Esophagus squamous epithelium (tissue), 5 donors: Measurements from ENCODE around the gene HOXA4. TPM values are rescaled to one million over a fixed set of nuclear protein-coding genes. Genes with fewer than 3 reads are reported as not detected.

Experiments
- DNase-seq: peaks from one replicate; lab custom pipeline; 2025; lab: John Stamatoyannopoulos, UW
- H3K27ac ChIP-seq, 4 donors: fragments of 200-600 bp; sonication (generic); one replicate each; pipeline ENCODE4 v1.5.1; 2016 to 2019; ENCODE audit warnings: mild to moderate bottlenecking in 1 of 4
- H3K27me3 ChIP-seq, 4 donors: fragments of 200-600 bp; sonication (generic); 1 replicate in 3 of 4; 2 replicates in 1 of 4; pipeline versions ENCODE4 v1.5.1 to v1.6.0; 2017 to 2021; ENCODE audit warnings: antibody characterized with exemption in 1 of 4
- H3K36me3 ChIP-seq, 3 donors: fragments of 200-600 bp; sonication (generic); one replicate each; pipeline ENCODE4 v1.5.1; 2016 to 2019
- H3K4me1 ChIP-seq, 3 donors: fragments of 200-600 bp; sonication (generic); one replicate each; pipeline ENCODE4 v1.5.1; 2017 to 2019
- H3K4me3 ChIP-seq, 4 donors: fragments of 200-600 bp; sonication (generic); 1 replicate in 3 of 4; 2 replicates in 1 of 4; pipeline ENCODE4 v1.5.1; 2016 to 2019; ENCODE audit warnings: mild to moderate bottlenecking in 2 of 4, moderate library complexity in 1 of 4
- H3K9me3 ChIP-seq, 3 donors: fragments of 200-600 bp; sonication (generic); one replicate each; pipeline ENCODE4 v1.5.1; 2016 to 2019
- CTCF ChIP-seq, 6 experiments: fragments of 450-650 bp in 4 of 6; fragments of 200-600 bp in 2 of 6; sonication (generic) in 2 of 6; IDR thresholded peaks; one replicate each; pipeline ENCODE4 v1.5.1; 2016 to 2019; ENCODE audit warnings: antibody characterized with exemption in 6 of 6, mild to moderate bottlenecking in 4 of 6, moderate library complexity in 4 of 6
- POLR2A ChIP-seq, 4 donors: fragments of 450-650 bp; IDR thresholded peaks; one replicate each; pipeline ENCODE4 v1.6.1; 2017; ENCODE audit warnings: antibody characterized with exemption in 4 of 4, mild to moderate bottlenecking in 4 of 4, moderate library complexity in 3 of 4
- WGBS, 2 donors: methylation state at CpG; one replicate each; pipeline ENCODE4 v1.1.5; 2018; 5-methylcytosine and 5-hydroxymethylcytosine counted together
- intact Hi-C: fragments of 100-400 bp; cut with DNase I; formaldehyde crosslinking; loops from one replicate; pipeline ENCODE4 v1.15.0; 2022
- total RNA-seq, 4 donors: library from RNA; depleted of rRNA; stranded (reverse); fragments of >200 nt; gene quantifications; one replicate each; pipeline ENCODE4 v1.1.0, GENCODE V29; 2016
- donor health status: DM: yes; HTN: yes; CAD: no.

The HOXA4 gene
- total RNA-seq, 4 donors from 2014 or later: 2.9 to 6.7 (median 4.1) TPM

GRCh38 chr7:27163288-27164044 lies 32.9 kb upstream of the HOXA4 start:
- peaks cover 26 to 99% (median 72%) of the 10 kb centered on the region in 4 donors for H3K27me3 ChIP-seq
- H3K4me1 ChIP-seq: peaks cover 24 to 61% (median 41%) of the 10 kb centered on the region in 3 donors
- no peak overlapping the region for H3K27ac ChIP-seq
- TF ChIP-seq CTCF (IDR thresholded peaks at IDR 0.05): no peak
- no peak for TF ChIP-seq POLR2A (IDR thresholded peaks at IDR 0.05)
- intact Hi-C loops: loop anchor here (10.0 kb wide), 1 partner anchor 1309 kb away; no protein-coding TSS in a partner anchor
- 65 to 78% methylated on average over 18 to 20 of the region's 24 CpGs for WGBS, 2 donors
- no peaks in the 10 kb centered on the region for H3K9me3 ChIP-seq
- H3K4me3 ChIP-seq: no peak overlapping the region
- H3K36me3 ChIP-seq: no peaks in the 10 kb centered on the region
- no peak for DNase-seq

- Histone ChIP-seq H3K36me3 (no peaks in the 10 kb centered on the region), H3K27ac (no peak overlapping the region), H3K4me1 (peaks cover 24 to 66% (median 41%) of the 10 kb centered on the region in 3 donors), H3K27me3 (peaks cover 28 to 99% (median 72%) of the 10 kb centered on the region in 4 donors), H3K9me3 (no peaks in the 10 kb centered on the region), H3K4me3 (no peak overlapping the region)
- TF ChIP-seq CTCF (IDR thresholded peaks at IDR 0.05) (no peak), POLR2A (IDR thresholded peaks at IDR 0.05) (no peak)
- no peak for DNase-seq
- WGBS, 2 donors: 73 to 80% methylated on average over 7 of the region's 7 CpGs
- intact Hi-C loops: loop anchor here (10.0 kb wide), 1 partner anchor 1308 kb away; no protein-coding TSS in a partner anchor
Measured at GRCh38 chr7:27162561-27163287, 32.2 kb upstream of the HOXA4 start.

- H3K4me3 ChIP-seq: peak overlapping the region in 1 of 4 donors; percentile 61
- H3K36me3 ChIP-seq: no peaks in the 10 kb centered on the region
- no peaks in the 10 kb centered on the region for H3K9me3 ChIP-seq
- H3K27ac ChIP-seq: no peak overlapping the region
- 36 to 55% methylated on average over 10 to 15 of the region's 30 CpGs for WGBS, 2 donors
- intact Hi-C loops: loop anchor here (10.0 kb wide), 1 partner anchor 1307 kb away; no protein-coding TSS in a partner anchor
- H3K4me1 ChIP-seq: peaks cover 24 to 71% (median 41%) of the 10 kb centered on the region in 3 donors
- peaks cover 28 to 99% (median 69%) of the 10 kb centered on the region in 4 donors for H3K27me3 ChIP-seq
- no peak for TF ChIP-seq POLR2A (IDR thresholded peaks at IDR 0.05)
- no peak for TF ChIP-seq CTCF (IDR thresholded peaks at IDR 0.05)
- no peak for DNase-seq
Measured at GRCh38 chr7:27161721-27162560, 31.4 kb upstream of the HOXA4 start.

- intact Hi-C loops: loop anchor here (10.0 kb wide), 1 partner anchor 1306 kb away; no protein-coding TSS in a partner anchor
- Histone ChIP-seq H3K27ac (peak overlapping the region in 1 of 4 donors; percentile 44), H3K9me3 (no peaks in the 10 kb centered on the region), H3K27me3 (peaks cover 26 to 99% (median 66%) of the 10 kb centered on the region in 4 donors), H3K4me1 (peaks cover 25 to 71% (median 45%) of the 10 kb centered on the region in 3 donors), H3K36me3 (no peaks in the 10 kb centered on the region), H3K4me3 (peak overlapping the region; percentile 43 to 71 (median 56))
- no peak for DNase-seq
- WGBS, 2 donors: 2 to 7% methylated on average over 7 to 8 of the region's 27 CpGs
- TF ChIP-seq CTCF (IDR thresholded peaks at IDR 0.05) (peak in 1 of 6 experiments; percentile 22), POLR2A (IDR thresholded peaks at IDR 0.05) (no peak)
Measured at GRCh38 chr7:27161214-27161720, 30.7 kb upstream of the HOXA4 start.
